ENCODE data around the gene DNMBP. TPM values are rescaled to one million over a fixed set of nuclear protein-coding genes. Genes with fewer than 3 reads are reported as not detected.

The DNMBP gene
- total and polyA plus RNA-seq, 2 of the 4 experiments (the other 2 are of a cell fraction) = 10.9 to 13.6 TPM

GRCh38 chr10:99880080-99880835 is 129.5 kb downstream of the DNMBP start:
- TF ChIP-seq BHLHE40 (IDR thresholded peaks at IDR 0.05; ENCODE audit: low read depth, low read length) (no peak), MAZ (IDR thresholded peaks at IDR 0.05; ENCODE audit: borderline replicate concordance, low read depth, low read length) (no peak), NFE2L2 (IDR thresholded peaks at IDR 0.05; ENCODE audit: low read depth, low read length) (no peak), ELK1 (IDR thresholded peaks at IDR 0.05; ENCODE audit: borderline replicate concordance, low read depth, low read length) (no peak), CTCF (conservative IDR thresholded peaks at IDR 0.05; ENCODE audit: low read depth, low read length) (no peak), CHD1 (IDR thresholded peaks at IDR 0.05; ENCODE audit: low read depth, low read length) (no peak), MAFK (IDR thresholded peaks at IDR 0.05; ENCODE audit: low read depth, low read length) (no peak), USF2 (IDR thresholded peaks at IDR 0.05; ENCODE audit: low read depth, low read length) (no peak), MXI1 (IDR thresholded peaks at IDR 0.05; ENCODE audit: borderline replicate concordance, low read depth, low read length) (no peak), CEBPB (IDR thresholded peaks at IDR 0.05; ENCODE audit: low read depth, low read length) (no peak), POLR2A (IDR thresholded peaks at IDR 0.05; ENCODE audit: low read depth, low read length) (no peak), RFX5 (IDR thresholded peaks at IDR 0.05; ENCODE audit: low read depth, low read length) (no peak), RCOR1 (IDR thresholded peaks at IDR 0.05; ENCODE audit: insufficient replicate concordance, low read length) (no peak), RAD21 (IDR thresholded peaks at IDR 0.05; ENCODE audit: low read length) (no peak), FOS (IDR thresholded peaks at IDR 0.05; ENCODE audit: low read depth, low read length) (no peak)
- dilution Hi-C loops (cut with HindIII; ENCODE audit: low sequenced_read_pairs, unreplicated experiment) = no loop called here
- Histone ChIP-seq H2AFZ (replicated peaks; ENCODE audit: low read length, poor library complexity) (no peak overlapping the region), H3K27ac (ENCODE audit: insufficient read depth, low read length) (no peak overlapping the region), H3K27me3 (ENCODE audit: control insufficient read depth, insufficient read depth, low read length) (no peaks in the 10 kb centered on the region), H4K8ac (ENCODE audit: low read depth in 2 of 2, low read length in 2 of 2) (no peak overlapping the region), H3K23ac (ENCODE audit: low read depth, low read length) (no peak overlapping the region), H3K4ac (ENCODE audit: low read depth, low read length) (no peak overlapping the region), H2BK120ac (ENCODE audit: low read depth, low read length) (no peak overlapping the region), H2BK20ac (ENCODE audit: low read depth, low read length) (no peak overlapping the region), H3K4me1 (ENCODE audit: control insufficient read depth, insufficient read depth, low read length) (peaks cover 3% of the 10 kb centered on the region; the same call in 1 of the 2 replicates), H3K14ac (replicated peaks; ENCODE audit: low read depth, low read length) (no peak overlapping the region), H4K20me1 (ENCODE audit: insufficient read depth, low read length) (peaks cover 7% of the 10 kb centered on the region; the same call in 1 of the 2 replicates), H3K56ac (ENCODE audit: extremely low read depth, insufficient read depth, low read length) (no peak overlapping the region), H3K36me3 (ENCODE audit: control insufficient read depth, insufficient read depth, low read length) (peaks cover 52% of the 10 kb centered on the region), H3K9ac (ENCODE audit: low read depth, low read length) (no peak overlapping the region), H2BK15ac (ENCODE audit: low read depth, low read length) (no peak overlapping the region), H4K91ac (ENCODE audit: insufficient read depth, low read depth, low read length) (no peak overlapping the region), H2AK5ac (ENCODE audit: low read depth, low read length) (no peak overlapping the region), H3K4me3 (ENCODE audit: insufficient read depth, low read depth, low read length) (no peak overlapping the region), H3K18ac (ENCODE audit: low read depth, low read length) (no peak overlapping the region), H3K9me1 (ENCODE audit: insufficient read depth, low read length) (peaks cover 17% of the 10 kb centered on the region), H3K4me2 (ENCODE audit: low read depth, low read length) (no peak overlapping the region), H3K79me1 (ENCODE audit: low read depth in 1 of 2, low read length in 2 of 2) (peaks cover 4 to 23% of the 10 kb centered on the region in 2 experiments; a peak in 3 of 4 replicates), H2BK5ac (ENCODE audit: low read depth, low read length, poor library complexity, severe bottlenecking) (no peak overlapping the region), H4K5ac (ENCODE audit: low read depth, low read length) (no peak overlapping the region), H3K9me3 (ENCODE audit: control insufficient read depth, insufficient read depth, low read length) (no peaks in the 10 kb centered on the region), H2AK9ac (replicated peaks; ENCODE audit: low read depth, low read length, poor library complexity) (no peak overlapping the region)
- WGBS, 2 experiments (ENCODE audit: extremely low coverage in 2 of 2, insufficient read length in 1 of 2) = 77% methylated on average over 6 of the region's 19 CpGs; no CpG with 5 or more reads in 1 of the 2 experiments
- no peak for DNase-seq
- POLR2A ChIA-PET (ENCODE audit: unreplicated experiment) = no interaction called here
- BruUV-seq (replicated peaks) = no TSS peak
- CTCF ChIA-PET = no interaction called here
- intact Hi-C loops (cut with micrococcal nuclease) = no loop called here
- in situ Hi-C loops (cut with MboI; ENCODE audit: low sequenced_read_pairs) = no loop called here
- ATAC-seq (ENCODE audit: low read depth) = no peak
